NB4 (cell line): ENCODE data around the gene GATAD2B.

ENCODE experiments used
- CTCF ChIP-seq: IDR thresholded peaks from one replicate; pipeline ENCODE4 v1.5.1; 2012; ENCODE audit warnings: low read depth, low read length
- MYC ChIP-seq: IDR thresholded peaks from 2 replicates; pipeline ENCODE4 v1.6.1; 2011; ENCODE audit warnings: low read depth, low read length
- POLR2A ChIP-seq: IDR thresholded peaks from 2 replicates; pipeline ENCODE4 v1.6.1; 2011; ENCODE audit warnings: mild to moderate bottlenecking; ENCODE audit not compliant: insufficient read length; ENCODE audit errors: extremely low read depth
- TF ChIP-seq, protein P1 (sequence below): IDR thresholded peaks from 2 replicates; pipeline ENCODE4 v1.6.1; 2011; ENCODE audit warnings: low read depth, low read length

- no peak for TF ChIP-seq CTCF
- TF ChIP-seq POLR2A = no peak
- TF ChIP-seq, protein P1, sequence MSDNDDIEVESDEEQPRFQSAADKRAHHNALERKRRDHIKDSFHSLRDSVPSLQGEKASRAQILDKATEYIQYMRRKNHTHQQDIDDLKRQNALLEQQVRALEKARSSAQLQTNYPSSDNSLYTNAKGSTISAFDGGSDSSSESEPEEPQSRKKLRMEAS = no peak
- TF ChIP-seq MYC = no peak
Measured at GRCh38 chr1:153919876-153920852, 2.6 kb downstream of the GATAD2B start.
